Progenitor cell of endocrine pancreas (in vitro differentiated cells): ENCODE measurements around the gene DOC2A. TPM values are rescaled to one million over a fixed set of nuclear protein-coding genes. Genes with fewer than 3 reads are reported as not detected.

Source experiments
- DNase-seq: peaks from one replicate; pipeline ENCODE4 v3.0.0; 2021; ENCODE audit warnings: low spot score; ENCODE audit not compliant: unreplicated experiment
- H3K27ac Mint-ChIP-seq: 2 replicates; pipeline ENCODE4 v1.8.0; 2021; ENCODE audit warnings: mild to moderate bottlenecking, moderate library complexity, mixed read lengths
- H3K27me3 Mint-ChIP-seq: 2 replicates; pipeline ENCODE4 v1.8.0; 2021; ENCODE audit warnings: mixed read lengths
- H3K36me3 Mint-ChIP-seq: 2 replicates; pipeline ENCODE4 v1.8.0; 2022; ENCODE audit warnings: mixed read lengths; ENCODE audit not compliant: insufficient read depth
- H3K4me1 Mint-ChIP-seq: 2 replicates; pipeline ENCODE4 v1.8.0; 2021; ENCODE audit warnings: low read depth, mixed read lengths
- H3K4me3 Mint-ChIP-seq: 2 replicates; pipeline ENCODE4 v1.8.0; 2021; ENCODE audit warnings: low read depth, mild to moderate bottlenecking, moderate library complexity, mixed read lengths
- H3K9me3 Mint-ChIP-seq: 2 replicates; pipeline ENCODE4 v1.8.0; 2021; ENCODE audit warnings: low read depth, mixed read lengths
- total RNA-seq: library from RNA; stranded (reverse); gene quantifications from 2 replicates; pipeline ENCODE4 v1.2.1, GENCODE V29; 2021
- TF ChIP-seq, protein P1 (sequence below): fragments of 200-600 bp; sonication (generic); IDR thresholded peaks from one replicate; pipeline ENCODE4 v1.5.0; 2021; ENCODE audit warnings: antibody characterized with exemption, mild to moderate bottlenecking; ENCODE audit not compliant: unreplicated experiment

DOC2A gene
- total RNA-seq, 1 donor from 2014 or later, result 5.0 TPM

DNA sequence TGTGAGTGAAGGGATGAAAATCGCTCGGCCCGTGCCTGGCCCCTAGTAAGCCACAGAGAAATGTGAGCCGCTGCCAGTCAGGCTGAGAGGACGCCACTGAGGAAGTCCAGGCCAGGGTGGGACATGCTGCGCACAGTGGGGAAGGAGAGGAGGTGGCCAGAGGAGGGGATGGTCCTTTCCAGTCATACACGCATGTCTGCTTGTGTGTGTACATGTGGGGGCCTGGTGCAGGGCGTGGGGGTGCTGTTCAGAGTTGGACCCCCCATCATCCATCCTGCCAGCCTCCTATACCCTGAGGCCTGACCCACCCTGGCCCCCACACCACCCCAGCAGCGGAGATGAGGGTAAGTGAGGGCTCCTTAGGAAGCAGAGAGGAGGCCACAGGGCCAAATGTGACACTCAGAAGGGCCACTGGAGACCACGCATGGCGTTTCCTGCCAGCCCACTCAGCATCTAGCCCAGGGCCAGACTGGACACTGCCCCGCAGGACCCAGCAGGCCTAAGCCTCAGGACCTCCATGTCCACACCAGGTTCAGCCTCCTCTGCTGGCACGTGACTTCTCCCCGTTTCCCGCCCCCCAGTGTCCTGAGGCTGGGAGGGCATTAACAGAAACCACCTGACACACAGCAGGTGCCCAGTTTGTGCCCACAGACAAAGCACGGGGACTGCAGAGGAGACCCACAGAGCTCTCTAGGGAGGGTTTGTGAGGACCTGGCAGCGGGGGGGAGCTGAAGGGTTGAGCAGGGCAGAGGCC, 7.0 kb downstream of the DOC2A start:
- H3K4me3 Mint-ChIP-seq, result no peak overlapping the region
- no peak for DNase-seq
- H3K4me1 Mint-ChIP-seq, result no peaks in the 10 kb centered on the region
- peak overlapping the region; percentile 29 for H3K27ac Mint-ChIP-seq
- H3K27me3 Mint-ChIP-seq, result peaks cover 13% of the 10 kb centered on the region
- TF ChIP-seq, protein P1, sequence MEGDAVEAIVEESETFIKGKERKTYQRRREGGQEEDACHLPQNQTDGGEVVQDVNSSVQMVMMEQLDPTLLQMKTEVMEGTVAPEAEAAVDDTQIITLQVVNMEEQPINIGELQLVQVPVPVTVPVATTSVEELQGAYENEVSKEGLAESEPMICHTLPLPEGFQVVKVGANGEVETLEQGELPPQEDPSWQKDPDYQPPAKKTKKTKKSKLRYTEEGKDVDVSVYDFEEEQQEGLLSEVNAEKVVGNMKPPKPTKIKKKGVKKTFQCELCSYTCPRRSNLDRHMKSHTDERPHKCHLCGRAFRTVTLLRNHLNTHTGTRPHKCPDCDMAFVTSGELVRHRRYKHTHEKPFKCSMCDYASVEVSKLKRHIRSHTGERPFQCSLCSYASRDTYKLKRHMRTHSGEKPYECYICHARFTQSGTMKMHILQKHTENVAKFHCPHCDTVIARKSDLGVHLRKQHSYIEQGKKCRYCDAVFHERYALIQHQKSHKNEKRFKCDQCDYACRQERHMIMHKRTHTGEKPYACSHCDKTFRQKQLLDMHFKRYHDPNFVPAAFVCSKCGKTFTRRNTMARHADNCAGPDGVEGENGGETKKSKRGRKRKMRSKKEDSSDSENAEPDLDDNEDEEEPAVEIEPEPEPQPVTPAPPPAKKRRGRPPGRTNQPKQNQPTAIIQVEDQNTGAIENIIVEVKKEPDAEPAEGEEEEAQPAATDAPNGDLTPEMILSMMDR, result no peak
- H3K9me3 Mint-ChIP-seq, result no peaks in the 10 kb centered on the region
- H3K36me3 Mint-ChIP-seq, result peaks cover 5% of the 10 kb centered on the region

GRCh38 chr16:30002614-30003346, 8.0 kb downstream of the DOC2A start:
- Mint-ChIP-seq H3K27ac (no peak overlapping the region), H3K4me1 (no peaks in the 10 kb centered on the region), H3K9me3 (no peaks in the 10 kb centered on the region), H3K27me3 (peaks cover 2% of the 10 kb centered on the region), H3K36me3 (peaks cover 5% of the 10 kb centered on the region), H3K4me3 (no peak overlapping the region)
- TF ChIP-seq, protein P1, result no peak
- DNase-seq, result no peak

DNA sequence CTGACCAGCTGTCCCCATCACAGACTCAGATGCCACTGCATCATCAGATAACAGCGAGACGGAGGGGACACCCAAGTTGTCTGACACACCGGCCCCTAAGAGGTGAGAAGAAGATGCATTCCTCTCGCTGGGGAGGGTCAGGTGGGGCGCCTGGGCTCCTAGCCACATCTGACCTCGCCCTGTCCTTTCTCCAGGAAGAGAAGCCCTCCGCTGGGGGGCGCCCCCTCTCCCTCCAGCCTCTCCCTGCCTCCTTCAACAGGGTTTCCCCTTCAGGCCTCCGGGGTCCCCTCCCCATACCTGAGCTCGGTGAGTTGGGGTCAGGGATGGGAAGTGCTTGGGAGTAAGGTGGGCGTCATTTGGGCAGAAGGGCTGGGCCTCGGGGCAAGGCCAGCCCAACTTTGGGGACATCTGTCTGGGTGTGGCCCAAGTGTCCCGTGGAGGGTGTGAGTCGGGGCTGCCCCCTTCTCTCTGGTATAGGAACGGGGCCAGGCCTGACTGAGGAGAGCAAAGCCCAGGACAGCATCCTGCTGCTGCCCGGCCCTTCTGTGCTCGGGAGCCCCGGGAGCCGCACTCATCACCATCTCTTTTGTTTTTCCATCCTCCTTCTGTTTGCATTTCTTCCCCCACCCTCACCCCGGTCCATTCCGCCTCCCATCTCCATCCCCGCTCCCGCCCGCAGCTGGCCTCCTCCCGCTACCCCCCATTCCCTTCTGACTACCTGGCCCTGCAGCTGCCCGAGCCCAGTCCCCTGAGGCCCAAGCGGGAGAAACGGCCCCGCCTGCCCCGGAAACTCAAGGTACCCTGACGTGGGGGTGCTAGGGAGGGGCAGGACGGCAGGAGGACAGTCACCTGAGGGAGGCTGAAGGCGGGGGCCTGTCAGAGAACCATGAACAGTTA, 9.8 kb downstream of the DOC2A start:
- Mint-ChIP-seq H3K4me3 (no peak overlapping the region), H3K27ac (no peak overlapping the region), H3K27me3 (no peaks in the 10 kb centered on the region), H3K9me3 (no peaks in the 10 kb centered on the region), H3K36me3 (peaks cover 4% of the 10 kb centered on the region), H3K4me1 (peaks cover 7% of the 10 kb centered on the region)
- TF ChIP-seq, protein P1, result no peak
- no peak for DNase-seq

DNA sequence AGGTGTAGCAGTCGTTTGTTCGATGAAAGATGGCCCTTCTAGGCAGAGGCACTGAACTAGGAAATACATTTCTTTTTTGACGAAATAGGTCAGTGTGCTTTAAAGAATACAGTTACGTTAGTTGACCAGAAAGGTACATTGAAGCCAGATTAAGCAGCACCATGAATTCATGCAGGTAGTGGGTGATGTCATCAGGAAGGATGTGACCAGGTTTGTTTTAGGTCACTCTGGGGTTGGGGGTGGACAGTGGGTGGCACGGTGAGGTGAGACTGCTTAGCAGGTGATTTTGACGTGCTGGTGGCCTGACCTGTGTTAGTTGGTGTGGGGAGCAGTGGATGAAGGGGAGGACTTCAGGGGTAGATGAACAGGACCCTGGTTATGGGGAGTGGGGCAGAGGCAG, 11.2 kb downstream of the DOC2A start:
- Mint-ChIP-seq H3K27ac (no peak overlapping the region), H3K36me3 (peaks cover 4% of the 10 kb centered on the region), H3K4me1 (peaks cover 11% of the 10 kb centered on the region), H3K4me3 (no peak overlapping the region), H3K27me3 (no peaks in the 10 kb centered on the region), H3K9me3 (no peaks in the 10 kb centered on the region)
- DNase-seq, result no peak
- TF ChIP-seq, protein P1, result no peak

DNA sequence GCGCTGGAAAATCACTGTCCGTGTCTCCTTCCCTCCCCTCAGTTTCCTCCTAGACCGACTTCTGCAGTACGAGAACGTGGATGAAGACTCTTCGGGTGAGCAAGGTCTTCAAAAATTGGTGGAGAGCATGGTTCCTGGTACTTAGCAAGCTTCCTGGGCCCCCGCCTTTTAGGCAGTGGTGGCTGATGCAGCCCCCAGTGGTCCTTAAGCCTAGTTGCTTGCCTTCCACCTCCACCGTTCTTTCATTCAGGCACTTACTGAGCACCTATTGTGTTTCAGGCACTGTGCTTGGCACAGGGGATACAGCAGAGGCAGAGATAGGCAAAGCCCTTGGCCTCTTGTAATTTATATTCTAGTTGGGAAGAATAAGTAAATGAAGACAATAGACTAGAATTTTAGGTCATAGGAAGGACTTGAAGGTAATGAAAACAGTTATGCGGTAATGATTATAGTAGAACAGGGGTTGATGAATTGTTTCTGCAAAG, 14.0 kb downstream of the DOC2A start:
- no peak for DNase-seq
- TF ChIP-seq, protein P1, result no peak
- Mint-ChIP-seq H3K36me3 (peaks cover 2% of the 10 kb centered on the region), H3K9me3 (no peaks in the 10 kb centered on the region), H3K4me1 (peaks cover 16% of the 10 kb centered on the region), H3K4me3 (peak overlapping the region; percentile 98), H3K27ac (peak overlapping the region; percentile 98), H3K27me3 (no peaks in the 10 kb centered on the region)
